ENCODE results near the gene STRA8. TPM values are rescaled to one million over a fixed set of nuclear protein-coding genes. Genes with fewer than 3 reads are reported as not detected.
A peak's percentile ranks its signal among the peaks of the same experiment; 100 is the strongest.
"Not testable (repeated sequence)": the region's sequence is repeated elsewhere in the genome, so short reads cannot be mapped to it uniquely, and the experiment has no call there.

The STRA8 gene
- total RNA-seq, 4 donors from 2014 or later = not detected

GRCh38 chr7:135211946-135212685 is 21.5 kb upstream of the STRA8 start:
- intact Hi-C loops (cut with DNase I; ENCODE audit: low total_unique reads); H3K4me1 ChIP-seq; H3K9me3 ChIP-seq; H3K36me3 ChIP-seq; H3K27me3 ChIP-seq: not testable (repeated sequence)
- H3K27ac ChIP-seq = peak overlapping the region; percentile 86 to 96
- TF ChIP-seq CTCF (IDR thresholded peaks at IDR 0.05) = peak in 1 of 4 experiments; percentile 12
- H3K4me3 ChIP-seq = peak overlapping the region; percentile 64 to 79
- peak; percentile 72 to 82 for DNase-seq

GRCh38 chr7:135213831-135214230 is 19.8 kb upstream of the STRA8 start:
- Histone ChIP-seq H3K36me3 (no peaks in the 10 kb centered on the region), H3K27ac (no peak overlapping the region), H3K4me3 (no peak overlapping the region), H3K27me3 (no peaks in the 10 kb centered on the region), H3K9me3 (no peaks in the 10 kb centered on the region), H3K4me1 (no peaks in the 10 kb centered on the region)
- DNase-seq = no peak
- intact Hi-C loops (cut with DNase I; ENCODE audit: low total_unique reads) = no loop called here
- TF ChIP-seq POLR2A (IDR thresholded peaks at IDR 0.05) (no peak), CTCF (IDR thresholded peaks at IDR 0.05) (no peak)

- Histone ChIP-seq H3K36me3 (no peaks in the 10 kb centered on the region), H3K4me3 (no peak overlapping the region), H3K9me3 (no peaks in the 10 kb centered on the region), H3K4me1 (no peaks in the 10 kb centered on the region), H3K27ac (no peak overlapping the region), H3K27me3 (no peaks in the 10 kb centered on the region)
- intact Hi-C loops (cut with DNase I; ENCODE audit: low total_unique reads) = no loop called here
- TF ChIP-seq POLR2A (IDR thresholded peaks at IDR 0.05) (no peak), CTCF (IDR thresholded peaks at IDR 0.05) (no peak)
- no peak for DNase-seq
These were observed 18.5 kb upstream of the STRA8 start for GRCh38 chr7:135215180-135215579.

GRCh38 chr7:135215698-135216097 is 17.9 kb upstream of the STRA8 start:
- intact Hi-C loops (cut with DNase I; ENCODE audit: low total_unique reads) = no loop called here
- Histone ChIP-seq H3K4me3 (no peak overlapping the region), H3K36me3 (no peaks in the 10 kb centered on the region), H3K27ac (no peak overlapping the region), H3K27me3 (no peaks in the 10 kb centered on the region), H3K9me3 (no peaks in the 10 kb centered on the region), H3K4me1 (no peaks in the 10 kb centered on the region)
- DNase-seq = no peak
- TF ChIP-seq CTCF (IDR thresholded peaks at IDR 0.05) (no peak), POLR2A (IDR thresholded peaks at IDR 0.05) (no peak)

GRCh38 chr7:135217645-135218509 is 15.8 kb upstream of the STRA8 start:
- no peak for DNase-seq
- Histone ChIP-seq H3K9me3 (no peaks in the 10 kb centered on the region), H3K27ac (no peak overlapping the region), H3K4me1 (no peaks in the 10 kb centered on the region), H3K27me3 (no peaks in the 10 kb centered on the region), H3K36me3 (no peaks in the 10 kb centered on the region), H3K4me3 (no peak overlapping the region)
- no peak for TF ChIP-seq POLR2A (IDR thresholded peaks at IDR 0.05)
- intact Hi-C loops (cut with DNase I; ENCODE audit: low total_unique reads) = no loop called here

Data from uterus (tissue), 4 donors.